GDM1 (cell line): ENCODE measurements around the gene RXRA.

Source experiments
- DNase-seq: peaks from one replicate; lab custom pipeline; 2025; lab: John Stamatoyannopoulos, UW

The RXRA gene

DNA sequence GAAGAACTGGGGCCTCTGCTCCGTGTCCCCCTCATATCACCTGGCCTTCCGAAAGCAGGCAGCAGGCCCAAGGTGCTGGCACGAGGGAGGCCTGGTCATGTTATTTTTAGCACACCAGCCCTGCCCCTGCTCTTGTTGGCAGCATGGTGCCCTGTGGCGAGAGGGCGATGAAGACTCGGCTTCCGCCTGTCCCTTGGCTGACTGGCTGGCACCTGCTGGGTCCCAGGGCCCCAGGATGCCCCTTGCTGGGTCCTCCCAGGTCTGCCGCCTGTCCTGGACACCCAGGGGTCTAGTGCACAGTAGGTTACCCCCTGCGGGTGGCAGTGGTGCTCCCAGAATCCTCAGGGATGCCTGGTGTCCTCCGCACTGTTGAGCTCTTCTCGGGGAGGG is 77.0 kb downstream of the RXRA start:
- DNase-seq, result no peak

DNA sequence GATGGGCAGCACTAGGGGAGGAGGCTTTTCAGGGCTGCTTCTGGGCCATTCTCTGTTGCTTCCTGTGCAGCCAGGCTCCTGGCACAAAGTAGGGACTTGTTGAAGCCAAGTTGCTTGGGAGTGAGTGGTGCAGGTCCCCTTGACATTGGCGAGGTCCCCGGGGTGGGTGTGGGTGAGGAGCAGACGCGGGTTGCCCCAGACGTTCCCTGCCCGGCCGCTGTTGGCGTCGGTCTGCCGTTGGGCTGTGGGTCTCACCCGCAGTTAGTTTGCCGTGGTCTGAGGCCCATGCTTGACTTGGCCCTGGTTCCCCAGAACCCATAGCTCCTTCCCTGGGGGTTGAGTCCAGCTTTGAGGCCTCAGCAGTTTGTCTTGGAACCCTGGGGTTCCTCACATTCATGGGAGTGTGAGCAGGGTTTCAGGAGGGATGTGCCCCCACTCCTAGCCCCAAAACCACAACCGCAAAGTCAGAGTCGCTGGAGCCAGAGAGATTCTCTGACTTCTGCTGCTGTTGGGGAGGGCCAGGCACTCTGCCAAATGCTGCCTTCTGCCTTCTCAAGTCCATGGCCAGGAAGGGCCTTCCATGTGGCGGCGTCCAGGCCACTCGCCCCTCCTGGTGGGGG is 77.5 kb downstream of the RXRA start:
- DNase-seq, result peak; percentile 90

DNA sequence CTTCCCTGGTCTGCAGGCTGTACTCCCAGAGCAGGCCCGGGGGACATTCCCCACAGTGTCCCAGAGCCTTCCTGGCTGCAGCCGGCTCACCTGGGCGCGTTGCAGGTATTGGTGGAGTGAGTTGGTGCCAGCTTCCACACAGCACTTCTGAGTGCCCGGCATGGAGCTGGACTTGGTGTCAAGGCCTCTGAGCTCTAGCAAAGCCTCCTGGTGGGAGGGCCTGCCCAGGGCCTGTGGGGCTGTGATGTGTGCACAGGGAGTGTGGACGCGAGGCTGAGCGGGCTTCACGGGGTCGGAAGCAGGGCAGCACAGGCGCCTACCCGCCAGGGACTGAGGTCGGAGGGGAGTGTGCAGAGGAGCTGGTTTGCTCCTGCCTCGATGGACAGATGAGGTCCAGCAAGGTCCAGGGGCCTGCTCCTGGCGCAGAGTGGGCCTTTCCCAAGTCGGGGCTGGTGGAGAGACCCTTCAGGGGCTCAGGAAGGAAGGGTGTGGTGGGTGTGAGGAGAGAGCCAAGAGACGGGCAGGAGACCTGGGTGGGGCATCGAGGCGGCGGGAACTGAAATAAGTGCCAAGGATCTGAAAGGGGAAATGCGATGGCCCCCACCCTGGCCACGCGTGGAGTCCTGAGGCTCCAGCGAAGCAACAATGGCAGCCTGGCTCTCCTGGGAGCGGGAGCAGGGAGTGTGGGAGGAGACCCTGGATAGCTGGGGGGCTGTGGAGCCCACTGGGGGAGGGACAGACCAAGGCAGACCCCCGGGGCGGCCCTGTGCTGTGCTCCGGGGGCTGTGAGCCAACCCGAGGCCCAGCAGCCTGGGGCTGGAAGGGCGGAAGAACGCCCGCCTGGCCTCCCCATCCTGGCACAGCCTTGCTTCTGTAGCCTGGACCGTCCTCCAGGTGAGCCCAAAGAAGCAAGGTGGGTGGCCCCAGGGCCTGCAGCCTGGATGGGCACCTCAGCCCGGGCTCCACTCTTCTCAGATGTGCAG is 78.4 kb downstream of the RXRA start:
- no peak for DNase-seq

DNA sequence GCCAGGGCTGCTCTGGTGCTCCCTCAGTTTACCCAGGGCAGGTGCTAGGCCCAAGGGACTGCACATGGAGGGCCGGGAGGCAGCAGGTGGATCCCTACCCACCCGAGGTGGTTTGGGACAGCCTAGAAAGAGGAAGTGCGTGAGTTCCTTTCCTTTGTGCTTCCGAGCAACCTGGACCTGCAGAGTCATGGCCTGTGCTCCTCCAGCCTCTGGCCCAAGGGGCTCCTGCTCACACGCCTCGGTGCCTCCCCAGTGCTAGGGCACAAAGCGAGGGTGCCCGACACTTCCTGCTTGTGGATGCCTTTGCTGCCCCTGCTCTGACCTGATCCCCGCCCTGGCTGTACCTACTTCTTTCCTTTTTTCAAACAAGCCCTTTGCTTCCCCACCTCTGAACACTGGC is 79.3 kb downstream of the RXRA start:
- DNase-seq, result peak; percentile 50

DNA sequence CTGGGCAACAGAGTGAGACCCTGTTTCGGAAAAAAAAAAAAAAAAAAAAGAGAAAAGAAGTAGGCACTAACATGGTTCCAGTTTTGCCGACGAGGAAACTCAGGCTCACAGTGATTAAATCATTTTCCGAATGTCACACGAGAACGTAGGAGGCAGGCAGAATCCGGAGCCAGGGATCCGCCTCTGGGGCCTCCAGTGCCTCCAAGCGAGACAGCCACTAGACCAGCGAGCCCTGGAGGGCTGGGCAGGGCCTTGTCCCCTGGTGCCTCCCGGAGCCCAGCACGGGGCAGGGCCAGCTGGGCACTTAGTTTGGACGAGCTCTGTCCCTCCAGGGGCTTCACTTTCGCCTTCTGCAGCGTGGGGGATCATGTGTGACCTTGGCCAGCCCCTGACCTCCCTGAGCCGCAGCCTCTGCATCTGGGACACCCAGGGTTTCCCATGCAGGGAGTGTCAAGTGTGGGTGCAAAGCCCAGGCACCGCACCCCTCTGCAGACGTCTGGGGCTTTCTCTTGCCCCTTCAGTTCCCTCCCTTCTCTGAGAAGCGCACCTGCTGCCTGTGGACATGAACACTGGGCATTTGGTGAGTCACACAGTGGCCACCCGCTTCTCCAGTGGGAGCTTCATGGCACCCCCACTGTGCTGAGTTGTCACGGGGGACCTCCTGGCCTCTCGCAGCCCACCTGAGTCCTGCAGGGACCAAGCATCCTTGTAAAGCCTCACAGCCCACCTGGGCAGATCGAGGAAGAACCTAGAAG is 80.3 kb downstream of the RXRA start:
- no peak for DNase-seq

DNA sequence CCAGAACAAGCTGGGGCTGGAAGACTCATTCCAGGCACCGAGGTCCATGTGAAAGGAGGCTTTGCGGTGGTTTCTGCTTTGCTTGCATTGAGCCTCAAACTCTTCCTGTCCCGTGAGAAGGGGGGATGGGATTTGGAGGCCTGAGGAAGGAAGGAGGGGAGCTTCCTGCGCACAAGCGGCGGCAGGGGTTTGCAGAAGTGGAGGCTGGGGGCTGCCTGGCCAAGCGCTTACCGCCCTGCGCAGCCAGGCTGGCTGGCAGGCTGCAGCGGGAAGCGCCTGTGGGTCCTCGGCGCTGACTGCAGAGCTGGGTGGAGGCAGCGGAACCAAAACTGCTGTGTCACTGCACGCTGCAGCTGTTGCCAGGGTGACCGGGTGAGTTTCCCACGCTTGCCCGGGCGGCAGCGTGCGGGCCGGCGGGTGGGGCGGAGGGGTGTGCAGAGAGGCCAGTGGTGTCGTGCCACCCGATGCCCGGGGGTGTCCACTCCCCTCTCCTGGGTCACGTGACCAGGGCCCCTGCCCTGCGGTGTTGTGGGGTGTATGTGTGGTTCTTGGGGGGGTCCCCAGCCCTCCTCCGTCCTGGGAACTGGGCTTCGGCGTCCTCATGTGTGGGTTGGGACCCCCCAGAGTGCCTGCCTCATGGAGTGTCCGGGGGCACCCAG is 81.0 kb downstream of the RXRA start:
- DNase-seq, result peak; percentile 98

DNA sequence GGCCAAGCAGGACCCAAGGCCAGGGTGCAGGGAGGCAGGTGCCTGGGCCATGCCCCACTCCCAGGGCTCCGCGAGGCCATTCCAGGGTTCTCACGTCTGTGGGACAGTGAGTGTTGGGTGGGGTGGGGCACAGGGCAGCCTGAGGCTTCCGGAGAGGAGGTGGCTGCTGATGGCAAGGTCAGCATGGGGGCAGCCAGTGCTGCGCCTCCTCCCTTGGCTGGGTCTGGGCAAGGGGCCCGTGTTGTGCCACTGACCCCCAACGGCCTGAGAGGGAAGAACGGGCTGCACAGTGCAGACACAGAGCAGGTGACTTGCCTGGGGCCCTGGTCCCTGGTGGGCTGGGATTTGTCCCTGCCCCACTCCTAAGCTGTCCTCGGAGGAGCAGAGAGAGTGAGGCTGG is 82.1 kb downstream of the RXRA start:
- no peak for DNase-seq

DNA sequence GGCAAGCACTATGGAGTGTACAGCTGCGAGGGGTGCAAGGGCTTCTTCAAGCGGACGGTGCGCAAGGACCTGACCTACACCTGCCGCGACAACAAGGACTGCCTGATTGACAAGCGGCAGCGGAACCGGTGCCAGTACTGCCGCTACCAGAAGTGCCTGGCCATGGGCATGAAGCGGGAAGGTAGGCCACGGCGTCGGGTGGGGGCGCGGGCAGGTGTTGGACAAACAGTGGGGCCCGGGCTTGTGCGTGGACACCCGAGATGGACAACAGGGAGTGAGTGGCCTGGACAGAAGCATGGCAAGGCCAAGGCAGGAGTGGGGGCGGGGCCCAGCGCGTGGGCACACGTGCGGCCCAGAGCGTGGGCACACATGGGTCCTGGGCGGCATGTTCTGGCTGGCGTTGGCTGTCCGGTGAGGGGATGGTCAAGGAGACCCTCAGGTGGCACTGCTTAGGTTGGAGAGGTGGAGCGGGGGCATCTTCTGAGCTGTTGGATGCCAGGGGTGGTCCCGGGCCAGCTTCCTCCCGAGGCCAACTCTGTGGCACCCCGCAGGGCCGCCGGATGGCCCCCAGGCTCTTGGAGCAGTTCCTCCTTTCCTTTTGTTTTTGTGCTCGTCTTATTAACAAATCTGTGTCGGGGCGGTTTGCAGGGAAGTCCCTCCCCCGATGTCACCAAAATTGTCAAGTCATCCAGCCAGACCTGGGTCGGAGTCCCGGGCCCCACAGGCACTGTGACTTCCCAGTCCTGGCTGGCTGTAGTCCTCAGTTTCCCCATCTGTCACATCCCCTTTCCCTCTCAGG is 82.9 kb downstream of the RXRA start:
- DNase-seq, result no peak

DNA sequence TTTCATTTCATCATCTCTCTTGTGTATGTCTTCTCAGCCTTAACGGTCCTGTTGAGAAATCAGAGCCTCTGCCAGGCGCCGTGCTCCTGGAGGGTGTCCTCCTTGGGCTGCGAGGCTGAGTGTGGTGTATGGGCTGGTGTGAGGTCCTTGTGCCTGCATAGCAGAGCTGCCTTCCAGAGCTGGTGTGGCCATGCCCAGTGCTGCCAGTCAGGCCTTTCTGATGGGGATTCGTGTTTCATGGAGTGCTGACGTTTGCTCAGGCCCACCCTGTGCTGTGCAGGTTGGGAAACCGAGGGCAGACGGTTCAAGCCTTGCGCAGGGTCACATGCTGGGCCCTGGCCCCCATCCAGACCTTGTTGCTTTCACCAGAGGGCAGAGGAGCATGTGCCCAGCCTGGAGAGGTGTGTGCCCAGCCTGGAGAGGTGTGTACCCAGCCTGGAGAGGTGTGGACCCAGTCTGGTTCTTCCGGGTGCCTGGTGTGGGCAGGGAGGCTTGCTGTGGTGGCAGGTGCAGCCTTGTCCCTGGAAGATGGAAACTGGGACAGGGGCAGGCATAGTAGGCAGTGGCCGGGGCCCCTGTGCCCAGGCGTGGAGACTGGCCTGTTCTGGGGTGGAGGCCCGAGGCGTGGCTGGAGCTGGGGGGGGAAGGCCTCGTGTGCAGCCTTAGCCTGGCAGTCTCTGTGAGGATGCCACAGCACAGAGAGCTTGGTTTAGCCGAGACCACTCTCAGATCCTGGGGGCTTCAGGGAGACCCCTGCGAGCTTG is 84.0 kb downstream of the RXRA start:
- no peak for DNase-seq

DNA sequence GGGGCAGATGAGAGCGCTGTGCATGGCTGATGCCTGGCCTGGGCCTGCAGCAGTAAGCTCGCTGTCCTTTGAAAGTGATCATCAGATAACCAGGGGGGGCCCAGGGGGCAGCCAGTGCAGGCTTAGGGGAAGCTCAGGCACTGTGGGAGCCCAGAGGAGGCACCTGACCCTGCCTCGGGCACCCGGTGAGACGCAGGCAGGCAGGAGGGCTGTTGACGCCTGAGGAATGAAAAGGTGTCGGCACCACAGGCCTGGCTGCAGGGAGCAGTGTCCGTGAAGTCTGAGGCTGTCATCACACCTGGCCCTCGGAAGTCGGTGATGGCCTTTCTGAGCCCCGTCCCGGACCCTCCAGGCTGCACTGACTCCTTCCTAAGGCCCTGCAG is 84.6 kb downstream of the RXRA start:
- DNase-seq, result no peak

DNA sequence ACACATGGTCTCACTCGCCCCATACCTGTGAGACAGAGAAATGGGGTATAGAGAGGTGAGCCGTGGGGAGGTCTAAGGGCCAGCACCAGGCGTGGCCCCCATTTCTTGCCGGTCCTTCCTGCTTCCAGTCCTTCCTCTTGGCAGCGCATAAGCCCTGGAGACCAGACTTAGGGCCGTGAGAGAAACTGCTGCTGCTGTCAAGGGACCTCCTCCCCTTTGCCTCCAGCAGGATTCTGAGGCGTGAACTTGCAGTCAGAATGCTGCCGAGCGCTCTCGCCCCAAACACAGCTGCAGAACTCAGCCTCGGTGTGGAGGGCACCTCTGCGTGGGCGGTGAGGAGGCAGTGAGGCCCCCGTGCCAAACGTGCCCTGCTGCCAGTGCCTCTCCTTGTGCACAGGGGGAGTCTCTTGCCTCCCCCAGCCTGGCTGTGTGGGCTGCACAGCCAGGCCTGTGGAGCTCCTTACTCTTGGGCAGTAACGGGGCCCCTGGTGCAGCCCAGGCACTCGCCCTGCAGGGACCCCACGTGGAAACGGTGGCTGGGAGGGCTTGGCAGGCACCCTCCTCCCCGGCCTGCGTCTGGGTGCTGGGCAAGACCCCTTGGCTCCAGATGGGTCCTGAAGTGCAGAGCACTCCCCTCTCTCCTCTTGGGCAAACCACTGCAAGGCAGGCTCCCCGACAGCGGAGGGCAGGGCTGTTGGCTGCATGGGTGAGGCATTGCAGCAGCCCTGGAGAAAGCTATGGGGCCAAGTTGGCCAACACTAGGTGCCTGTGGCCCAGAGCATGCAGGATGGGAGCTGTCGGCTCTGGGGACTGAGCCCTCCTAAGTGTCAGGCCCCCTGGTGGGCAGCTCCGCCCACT is 85.4 kb downstream of the RXRA start:
- DNase-seq, result no peak

DNA sequence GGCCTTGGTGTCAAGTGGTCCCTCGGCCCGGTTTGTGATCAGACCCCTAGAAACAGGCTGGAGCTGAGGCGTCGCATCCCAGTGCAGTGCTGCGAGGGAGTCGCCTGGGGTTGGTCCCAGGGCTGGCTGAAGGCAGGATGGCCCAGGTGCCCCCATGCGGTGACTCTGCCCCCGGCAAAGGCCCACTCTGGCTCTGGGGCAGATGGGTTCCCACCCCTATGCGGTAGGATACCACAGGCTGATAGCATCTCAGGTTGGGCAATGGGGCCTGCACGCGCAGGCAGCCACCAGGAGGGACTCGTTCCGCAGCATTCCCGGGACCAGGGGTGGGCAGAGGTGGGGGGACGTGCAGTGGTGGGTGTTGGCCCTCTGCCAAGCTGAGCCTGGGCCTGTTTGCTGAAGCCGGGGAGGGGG is 86.0 kb downstream of the RXRA start:
- DNase-seq, result no peak

DNA sequence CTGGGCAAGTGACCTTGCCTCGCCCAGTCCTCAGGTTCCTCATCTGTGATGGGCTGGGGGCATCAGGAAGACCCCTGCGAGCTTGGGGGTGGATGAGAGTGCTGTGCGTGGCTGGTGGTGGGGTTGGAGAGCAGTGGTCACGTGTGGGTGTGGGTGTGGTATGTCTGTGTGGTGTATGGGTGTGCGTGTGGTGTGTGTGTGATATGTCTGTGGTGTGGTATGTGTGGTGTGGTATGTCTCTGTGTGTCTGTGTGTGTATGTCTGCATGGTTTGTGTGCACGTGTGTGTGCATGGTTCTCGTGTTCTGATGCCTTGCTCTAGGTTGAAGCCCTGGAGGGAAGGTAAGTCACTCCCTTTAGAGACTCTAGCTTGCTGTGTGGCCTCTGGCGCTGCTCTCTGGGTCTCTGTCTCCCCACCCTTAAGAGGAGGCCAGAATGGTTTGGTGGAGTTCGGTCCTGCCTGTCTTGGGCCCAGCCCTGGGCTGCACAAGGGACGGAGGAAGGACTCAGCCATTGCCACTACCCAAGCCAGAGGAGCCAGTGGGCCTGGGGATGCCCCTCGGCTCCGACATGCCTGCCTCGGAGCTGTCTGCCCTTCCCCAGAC is 87.0 kb downstream of the RXRA start:
- DNase-seq, result no peak

DNA sequence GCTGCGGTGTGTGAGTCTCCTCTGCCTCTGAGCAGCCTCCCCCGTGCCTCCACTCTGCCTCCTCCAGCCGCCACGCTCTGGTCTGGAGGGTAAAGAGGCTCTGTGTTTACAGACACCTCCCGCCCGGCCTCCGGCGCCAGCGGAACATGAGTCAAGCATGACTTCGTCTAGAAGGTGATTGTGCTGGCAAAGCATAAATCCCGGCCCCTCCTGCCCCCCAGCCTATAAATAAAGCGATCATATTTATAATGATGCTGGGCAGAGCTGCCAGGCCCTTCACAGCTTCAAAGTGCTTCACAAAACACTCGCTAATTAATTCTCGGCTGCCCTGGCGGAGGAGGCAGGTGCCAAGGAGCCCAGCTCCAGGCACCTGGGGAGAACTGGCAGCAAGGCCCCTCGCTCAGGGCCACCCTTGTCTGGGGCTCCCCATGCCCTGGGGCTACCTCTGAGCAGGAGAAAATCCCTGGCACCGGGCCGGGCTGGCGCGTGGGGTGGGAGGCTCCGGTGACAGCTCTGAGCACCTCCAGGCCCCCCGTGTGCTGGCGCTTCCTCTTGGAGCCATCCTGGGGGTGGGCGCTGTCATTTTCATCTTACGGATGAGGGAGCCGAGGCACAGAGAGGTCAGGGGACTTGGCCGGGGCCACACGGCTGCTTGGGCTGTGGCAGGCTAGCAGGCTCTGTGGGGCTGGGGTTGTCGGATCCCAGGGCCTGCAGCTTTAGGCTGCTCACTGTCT is 87.8 kb downstream of the RXRA start:
- DNase-seq, result no peak

DNA sequence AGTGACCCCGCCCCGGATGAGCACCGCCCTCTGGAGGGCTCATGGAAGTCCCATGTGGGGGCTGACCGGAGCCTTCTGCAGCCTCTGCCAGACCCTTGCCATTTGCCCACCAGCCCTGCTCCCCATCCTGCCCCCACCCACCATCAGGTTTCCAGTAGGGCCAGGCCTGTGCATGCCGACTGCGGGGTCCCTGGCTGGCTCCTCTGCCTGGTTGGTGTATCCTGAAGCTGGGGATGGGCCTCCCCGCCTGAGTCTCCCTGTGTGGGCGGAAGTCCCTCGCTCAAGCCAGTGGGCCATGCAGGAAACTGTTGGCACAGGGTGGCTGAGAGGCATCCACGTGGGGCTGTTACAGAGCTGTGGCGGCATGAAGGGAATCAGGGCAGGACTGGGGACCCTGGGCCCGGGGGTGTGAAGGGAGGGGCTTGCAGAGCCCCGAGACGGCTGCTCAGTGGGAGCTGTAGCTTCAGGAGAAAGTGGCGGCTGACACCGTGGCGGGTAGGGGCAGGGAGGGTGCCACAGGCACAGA is 88.7 kb downstream of the RXRA start:
- DNase-seq, result no peak

DNA sequence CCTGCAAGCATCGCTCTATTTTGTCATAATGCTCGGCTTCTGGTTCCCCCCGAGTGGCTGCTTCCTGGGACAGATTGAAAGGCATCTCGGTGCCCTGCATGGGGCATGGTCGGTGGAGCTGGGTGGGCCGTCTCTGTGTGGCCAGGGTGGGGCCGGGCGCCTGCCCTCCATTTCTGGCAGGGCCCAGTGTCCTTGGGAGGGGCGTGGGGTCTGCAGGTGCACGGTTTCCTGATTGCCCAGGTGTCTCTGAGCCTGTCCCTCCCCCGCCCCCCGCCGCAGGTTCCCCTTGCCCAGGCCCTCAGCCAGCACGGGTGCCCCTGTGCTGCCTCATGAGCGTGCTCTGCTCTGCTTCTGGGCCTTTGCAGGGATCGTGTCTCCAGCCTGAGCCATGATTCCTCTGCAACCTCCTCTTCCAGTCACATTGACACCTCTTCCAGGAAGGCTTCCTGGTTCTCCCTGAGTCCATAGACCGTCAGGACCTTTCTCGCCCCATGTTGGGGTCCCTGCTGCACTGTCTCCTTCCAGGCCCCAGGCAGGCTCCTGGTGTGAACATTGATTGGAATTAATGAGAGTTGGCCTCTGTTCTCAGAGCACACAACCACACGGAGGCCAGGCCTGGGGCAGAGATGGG is 90.2 kb downstream of the RXRA start:
- DNase-seq, result no peak

DNA sequence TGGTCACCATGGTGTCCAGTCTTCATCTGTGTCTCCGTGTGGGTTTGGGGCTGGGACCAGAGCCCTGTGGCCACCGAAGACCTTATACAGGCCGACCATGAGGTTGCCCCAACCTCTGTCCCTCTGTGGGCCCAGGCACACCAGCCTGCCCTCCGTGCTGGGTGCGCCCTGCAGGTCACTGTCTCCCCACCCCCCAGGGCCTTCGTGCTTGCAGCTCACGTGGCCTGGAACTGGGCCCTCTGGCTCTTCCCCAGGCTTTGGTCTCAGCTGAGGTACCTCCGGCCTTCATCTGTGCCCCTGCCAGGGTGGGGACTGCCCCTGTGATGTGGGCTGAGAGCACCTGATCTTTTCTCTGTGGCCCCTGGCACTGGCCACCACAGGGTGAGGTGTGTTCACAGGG is 92.1 kb downstream of the RXRA start:
- DNase-seq, result no peak
